RWPE1 (cell line): ENCODE data around the gene TCIRG1.

ENCODE experiments used
- CTCF ChIA-PET: fragments of 350-600 bp; sonication (Branson Sonifier 250); formaldehyde crosslinking; extraction: SDS; loops from one replicate; lab custom pipeline; 2021; lab: Yijun Ruan, JAX
- POLR2A ChIA-PET: fragments of 400-600 bp; formaldehyde crosslinking; extraction: SDS; loops from one replicate; lab custom pipeline; 2020; ENCODE audit warnings: antibody characterized with exemption; ENCODE audit not compliant: low non-redundant PET; lab: Yijun Ruan, JAX
- DNase-seq: peaks from one replicate; pipeline ENCODE4 v3.0.0; 2012; ENCODE audit warnings: low spot score
- H3K27ac ChIP-seq: fragments of 450-650 bp; 2 replicates; pipeline ENCODE4 v1.5.1; 2017
- TF ChIP-seq, protein P1 (sequence below): fragments of 450-650 bp; conservative IDR thresholded peaks from 2 replicates; pipeline ENCODE4 v1.5.1; 2017; ENCODE audit warnings: low read depth, mild to moderate bottlenecking

TCIRG1 gene

DNA sequence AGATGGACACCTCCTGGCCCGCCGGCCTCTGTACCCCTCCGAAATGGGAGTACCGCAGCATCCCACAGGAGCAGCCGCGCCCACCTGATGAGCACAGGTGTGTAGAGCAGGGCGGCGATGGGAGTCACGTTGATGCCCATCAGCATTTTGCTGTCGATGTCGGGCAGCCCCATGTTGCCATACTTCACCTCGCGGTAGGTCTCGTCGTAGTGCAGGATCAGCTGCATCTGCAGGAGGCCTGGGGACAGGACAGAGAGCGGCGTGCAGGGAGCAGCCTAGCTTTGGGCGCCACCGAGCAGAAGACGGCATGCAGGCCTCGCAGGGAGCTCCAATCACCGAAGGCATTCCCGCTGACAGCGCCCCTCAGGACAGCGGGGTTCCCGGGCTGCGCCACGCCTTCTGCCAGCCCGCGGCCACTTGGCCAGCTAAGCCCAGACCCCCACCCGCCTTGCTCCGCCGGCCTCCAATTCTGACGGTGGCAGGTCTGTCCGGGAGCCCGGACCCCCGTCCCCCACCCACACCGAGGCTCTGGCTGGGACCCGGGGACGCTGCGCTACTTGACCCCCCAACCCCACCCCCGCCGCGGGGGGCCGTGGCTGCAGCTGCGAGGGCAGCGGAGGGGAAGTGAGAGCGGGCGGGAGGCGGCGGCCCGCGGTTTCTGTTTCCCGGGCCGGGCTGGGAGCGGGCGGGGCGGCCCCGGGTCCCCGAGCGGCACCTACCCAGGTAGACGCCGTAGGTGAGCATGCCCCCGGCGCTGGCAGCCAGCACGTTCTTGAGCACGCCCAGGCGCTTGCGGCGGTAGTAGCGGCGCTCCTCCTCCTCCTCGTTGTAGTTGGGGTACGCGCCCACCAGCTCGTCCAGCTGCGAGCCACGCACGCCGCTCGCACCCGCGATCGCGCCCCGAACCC is 35.6 kb upstream of the TCIRG1 start:
- CTCF ChIA-PET, result interaction anchor here (0.7 to 1.5 kb wide), 3 partner anchors 17 to 48 kb away, joined by 3 to 6 read pairs (median 4); no protein-coding TSS in a partner anchor

GRCh38 chr11:68003846-68004550 is 34.8 kb upstream of the TCIRG1 start, which contains the start of gene UNC93B1:
UNC93B1 (minus strand) TSS chr11:68004097; CDS start chr11:68004043, 54 bp downstream.
- POLR2A ChIA-PET, result no interaction called here
- CTCF ChIA-PET, result interaction anchor here (0.5 to 1.5 kb wide), 4 partner anchors 16 to 242 kb away, joined by 3 to 6 read pairs (median 4); no protein-coding TSS in a partner anchor
- H3K27ac ChIP-seq, result peak within 1 kb of the TSS; percentile 61
- TF ChIP-seq, protein P1, sequence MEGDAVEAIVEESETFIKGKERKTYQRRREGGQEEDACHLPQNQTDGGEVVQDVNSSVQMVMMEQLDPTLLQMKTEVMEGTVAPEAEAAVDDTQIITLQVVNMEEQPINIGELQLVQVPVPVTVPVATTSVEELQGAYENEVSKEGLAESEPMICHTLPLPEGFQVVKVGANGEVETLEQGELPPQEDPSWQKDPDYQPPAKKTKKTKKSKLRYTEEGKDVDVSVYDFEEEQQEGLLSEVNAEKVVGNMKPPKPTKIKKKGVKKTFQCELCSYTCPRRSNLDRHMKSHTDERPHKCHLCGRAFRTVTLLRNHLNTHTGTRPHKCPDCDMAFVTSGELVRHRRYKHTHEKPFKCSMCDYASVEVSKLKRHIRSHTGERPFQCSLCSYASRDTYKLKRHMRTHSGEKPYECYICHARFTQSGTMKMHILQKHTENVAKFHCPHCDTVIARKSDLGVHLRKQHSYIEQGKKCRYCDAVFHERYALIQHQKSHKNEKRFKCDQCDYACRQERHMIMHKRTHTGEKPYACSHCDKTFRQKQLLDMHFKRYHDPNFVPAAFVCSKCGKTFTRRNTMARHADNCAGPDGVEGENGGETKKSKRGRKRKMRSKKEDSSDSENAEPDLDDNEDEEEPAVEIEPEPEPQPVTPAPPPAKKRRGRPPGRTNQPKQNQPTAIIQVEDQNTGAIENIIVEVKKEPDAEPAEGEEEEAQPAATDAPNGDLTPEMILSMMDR, result no peak
- peak; percentile 64 for DNase-seq

More for the DNA sequence above, 35.6 kb upstream of the TCIRG1 start:
- H3K27ac ChIP-seq, result peak overlapping the region; percentile 61
- POLR2A ChIA-PET, result no interaction called here
- no peak for DNase-seq
- TF ChIP-seq, protein P1, result no peak

DNA sequence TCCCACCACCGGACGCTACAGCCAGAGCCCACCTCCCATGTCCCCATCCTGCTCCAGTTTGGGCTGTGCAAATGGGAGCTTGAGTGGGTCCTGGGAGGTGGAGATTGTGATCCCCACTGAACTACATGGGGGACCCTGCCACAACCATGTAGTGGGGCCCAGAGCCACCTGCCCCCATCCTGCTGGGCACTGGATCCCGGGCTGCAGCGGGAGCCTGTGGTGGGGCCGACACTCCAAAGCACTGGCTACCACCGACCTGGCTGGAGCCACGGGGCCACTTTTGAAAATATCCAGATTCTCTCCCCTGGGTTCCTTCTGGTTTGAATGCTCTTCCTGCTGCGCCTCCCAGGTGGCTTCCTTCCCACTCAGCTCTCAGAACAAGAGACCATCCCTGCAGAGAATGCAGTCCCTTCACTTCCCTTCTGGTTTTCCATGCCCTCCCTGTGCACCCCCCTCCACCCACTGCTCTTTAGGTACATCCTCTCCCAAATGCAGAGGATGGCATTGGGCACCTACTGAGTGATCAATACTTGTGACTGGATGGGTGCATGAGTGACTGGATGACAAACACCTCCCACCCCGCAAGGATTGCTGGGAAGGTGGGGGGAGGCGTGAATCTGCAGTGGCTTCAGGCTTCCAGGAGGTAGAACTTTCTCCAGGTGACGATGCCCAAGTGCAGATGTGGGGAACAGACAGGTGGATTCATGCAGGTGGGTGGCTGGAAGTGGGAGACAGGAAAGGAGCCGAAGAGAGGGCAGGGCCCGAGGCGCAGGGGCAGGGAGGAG is 34.1 kb upstream of the TCIRG1 start:
- TF ChIP-seq, protein P1, result no peak
- H3K27ac ChIP-seq, result peak overlapping the region; percentile 61
- CTCF ChIA-PET, result interaction anchor here (0.5 kb wide), 1 partner anchor 242 kb away, joined by 3 read pairs; no protein-coding TSS in a partner anchor
- POLR2A ChIA-PET, result no interaction called here
- no peak for DNase-seq

DNA sequence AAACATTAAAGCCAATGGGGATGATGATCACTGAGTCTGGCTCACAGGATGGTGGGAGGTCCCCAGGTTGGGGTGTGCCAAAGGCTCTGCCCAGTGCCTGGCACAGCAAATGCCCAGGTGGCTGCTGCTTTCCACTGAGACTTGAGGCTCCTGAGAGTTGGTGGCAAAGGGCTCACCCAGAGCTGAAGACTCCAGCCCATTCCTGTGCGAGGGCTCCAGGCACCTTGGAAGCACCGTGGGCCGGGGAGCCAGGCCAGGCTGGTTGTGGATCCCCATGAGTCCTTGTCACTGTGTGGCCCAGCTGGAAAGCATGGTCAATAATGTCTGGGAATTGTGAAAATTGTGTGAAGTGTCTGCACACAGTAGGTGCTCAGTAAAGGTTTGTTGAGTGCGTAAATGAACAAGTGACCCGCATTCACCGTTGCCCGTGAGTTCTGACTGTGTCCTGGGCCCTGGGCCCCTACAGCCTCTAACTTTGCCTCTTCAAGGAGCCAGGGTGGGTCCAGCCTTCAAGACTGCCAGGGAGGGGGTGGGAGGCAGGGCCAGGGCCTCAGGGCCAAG is 32.1 kb upstream of the TCIRG1 start:
- ChIA-PET POLR2A (no interaction called here), CTCF (interaction anchor here (0.9 kb wide), 1 partner anchor 202 kb away, joined by 3 read pairs; no protein-coding TSS in a partner anchor)
- H3K27ac ChIP-seq, result peak overlapping the region; percentile 61
- DNase-seq, result no peak
- TF ChIP-seq, protein P1, result no peak

- TF ChIP-seq, protein P1, result no peak
- no peak for DNase-seq
- peak overlapping the region; percentile 99 for H3K27ac ChIP-seq
- CTCF ChIA-PET, result no interaction called here
- POLR2A ChIA-PET, result no interaction called here
These were observed 31.1 kb upstream of the TCIRG1 start for GRCh38 chr11:68007498-68008380.
